Measurements from ENCODE around the gene ZSCAN20. TPM values are rescaled to one million over a fixed set of nuclear protein-coding genes. Genes with fewer than 3 reads are reported as not detected.

ZSCAN20 gene
- polyA plus RNA-seq, 1 donor (not counting 4 experiments of a cell fraction or from before 2014, with no cell fraction given), result 3.1 TPM

DNA sequence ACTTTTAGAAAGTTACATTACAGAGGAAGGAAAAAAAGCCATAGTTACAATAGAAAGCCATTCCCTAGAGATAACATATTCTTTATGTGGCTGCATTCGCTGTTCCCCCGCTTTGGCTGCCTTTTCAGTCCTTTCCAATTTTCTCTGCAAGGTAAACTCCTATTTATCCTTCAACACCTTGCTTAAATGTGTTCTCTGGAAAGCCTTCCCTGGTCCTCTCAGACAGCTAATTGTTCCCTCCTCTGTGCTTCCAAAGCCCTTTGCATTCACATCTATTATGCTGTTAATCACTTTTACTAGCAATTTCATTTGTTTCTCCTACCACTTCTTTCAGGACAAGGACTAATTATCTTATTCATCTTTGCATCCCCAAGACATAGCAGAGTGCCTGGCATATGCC lies 43.1 kb upstream of the ZSCAN20 start:
- Histone ChIP-seq H3K4me3 (ENCODE audit: control insufficient read depth in 2 of 3, extremely low read depth in 1 of 3, insufficient read depth in 2 of 3, low read depth in 1 of 3, low read length in 3 of 3) (peak overlapping the region; percentile 68 to 83 (median 73)), H3K9ac (ENCODE audit: control insufficient read depth, extremely low read depth, insufficient read depth, low read length) (peak overlapping the region; percentile 73), H3K9me3 (ENCODE audit: control insufficient read depth, low read depth, low read length) (no peaks in the 10 kb centered on the region), H3K4me2 (ENCODE audit: control insufficient read depth, extremely low read depth, insufficient read depth, low read depth, low read length) (peak overlapping the region; percentile 88), H3K27me3 (ENCODE audit: control insufficient read depth, extremely low read depth, insufficient read depth, low read length) (no peaks in the 10 kb centered on the region), H3K79me2 (ENCODE audit: control insufficient read depth, insufficient read depth, low read length) (peaks cover 59% of the 10 kb centered on the region), H3K4me1 (ENCODE audit: control insufficient read depth, extremely low read depth, insufficient read depth, low read length) (peaks cover 57% of the 10 kb centered on the region), H3K27ac (ENCODE audit: control insufficient read depth, insufficient read depth, low read length) (no peak overlapping the region), H3K9me1 (ENCODE audit: control insufficient read depth, extremely low read depth, insufficient read depth, low read length) (no peaks in the 10 kb centered on the region), H3K36me3 (ENCODE audit: control insufficient read depth in 2 of 2, extremely low read depth in 1 of 2, insufficient read depth in 2 of 2, low read length in 2 of 2) (peaks cover 0 to 16% of the 10 kb centered on the region in 2 experiments), H2AFZ (ENCODE audit: control insufficient read depth, low read length) (no peak overlapping the region), H4K20me1 (ENCODE audit: control insufficient read depth, extremely low read depth, insufficient read depth, low read length) (no peaks in the 10 kb centered on the region)
- dilution Hi-C loops (cut with MboI; ENCODE audit: extremely low pct_ligation_motif_present, low sequenced_read_pairs), result no loop called here
- TF ChIP-seq EZH2 (IDR thresholded peaks at IDR 0.05; ENCODE audit: low read length), result no peak
- TF ChIP-seq, protein P1, sequence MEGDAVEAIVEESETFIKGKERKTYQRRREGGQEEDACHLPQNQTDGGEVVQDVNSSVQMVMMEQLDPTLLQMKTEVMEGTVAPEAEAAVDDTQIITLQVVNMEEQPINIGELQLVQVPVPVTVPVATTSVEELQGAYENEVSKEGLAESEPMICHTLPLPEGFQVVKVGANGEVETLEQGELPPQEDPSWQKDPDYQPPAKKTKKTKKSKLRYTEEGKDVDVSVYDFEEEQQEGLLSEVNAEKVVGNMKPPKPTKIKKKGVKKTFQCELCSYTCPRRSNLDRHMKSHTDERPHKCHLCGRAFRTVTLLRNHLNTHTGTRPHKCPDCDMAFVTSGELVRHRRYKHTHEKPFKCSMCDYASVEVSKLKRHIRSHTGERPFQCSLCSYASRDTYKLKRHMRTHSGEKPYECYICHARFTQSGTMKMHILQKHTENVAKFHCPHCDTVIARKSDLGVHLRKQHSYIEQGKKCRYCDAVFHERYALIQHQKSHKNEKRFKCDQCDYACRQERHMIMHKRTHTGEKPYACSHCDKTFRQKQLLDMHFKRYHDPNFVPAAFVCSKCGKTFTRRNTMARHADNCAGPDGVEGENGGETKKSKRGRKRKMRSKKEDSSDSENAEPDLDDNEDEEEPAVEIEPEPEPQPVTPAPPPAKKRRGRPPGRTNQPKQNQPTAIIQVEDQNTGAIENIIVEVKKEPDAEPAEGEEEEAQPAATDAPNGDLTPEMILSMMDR (optimal IDR thresholded peaks at IDR 0.05 in 1 of 3, IDR thresholded peaks at IDR 0.05 in 1 of 3, conservative IDR thresholded peaks at IDR 0.05 in 1 of 3; ENCODE audit: extremely low read depth in 1 of 3, insufficient read depth in 2 of 3, low read length in 3 of 3), result no peak
- no peak for DNase-seq (ENCODE audit: low read depth, low spot score)
- FAIRE-seq, result no peak

DNA sequence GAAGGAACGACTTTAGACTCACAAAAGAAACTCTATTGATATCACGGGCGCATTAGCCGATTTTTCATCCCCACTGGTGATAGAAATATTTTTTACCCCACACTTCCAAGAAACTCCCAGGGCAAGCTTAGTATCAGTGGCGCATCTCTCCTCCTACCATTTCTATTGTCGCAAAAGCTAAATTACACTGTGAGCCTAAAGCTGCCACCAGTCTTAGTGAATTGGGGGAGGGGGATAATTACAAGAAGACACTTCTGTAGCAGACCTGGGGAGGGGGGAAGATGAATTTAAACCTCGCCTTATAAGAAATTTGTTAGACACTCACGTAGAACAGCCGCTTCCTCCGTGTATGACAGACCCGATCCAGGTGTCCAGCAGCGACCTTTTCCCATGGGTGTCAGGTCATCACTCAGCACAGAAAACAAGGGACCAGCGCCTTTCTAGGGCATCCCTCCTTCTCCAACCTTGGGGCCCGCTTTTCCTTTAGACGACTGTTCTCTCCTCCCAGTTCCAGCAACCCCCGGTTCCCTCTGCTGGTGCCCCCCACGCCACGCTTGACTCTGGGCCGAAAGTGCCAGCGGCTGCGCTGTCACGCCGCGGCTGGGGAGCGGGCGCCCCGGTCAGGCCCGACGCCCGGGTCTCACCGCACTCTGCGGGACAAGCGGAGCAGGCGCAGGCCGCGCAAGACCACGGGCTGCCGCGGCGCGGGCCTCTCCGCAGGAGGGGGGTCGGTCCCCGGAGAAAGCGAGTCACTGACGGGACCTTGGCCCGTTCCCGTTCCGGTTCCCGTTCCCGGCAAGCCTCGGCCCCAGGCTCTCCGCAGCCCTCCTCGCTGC lies 42.4 kb upstream of the ZSCAN20 start:
- peaks cover 0 to 16% of the 10 kb centered on the region in 2 experiments for H3K36me3 ChIP-seq (ENCODE audit: control insufficient read depth in 2 of 2, extremely low read depth in 1 of 2, insufficient read depth in 2 of 2, low read length in 2 of 2)
- H3K4me3 ChIP-seq (ENCODE audit: control insufficient read depth in 2 of 3, extremely low read depth in 1 of 3, insufficient read depth in 2 of 3, low read depth in 1 of 3, low read length in 3 of 3), result peak overlapping the region; percentile 68 to 83 (median 73)
- H3K27me3 ChIP-seq (ENCODE audit: control insufficient read depth, extremely low read depth, insufficient read depth, low read length), result no peaks in the 10 kb centered on the region
- H3K4me1 ChIP-seq (ENCODE audit: control insufficient read depth, extremely low read depth, insufficient read depth, low read length), result peaks cover 61% of the 10 kb centered on the region
- TF ChIP-seq, protein P1 (optimal IDR thresholded peaks at IDR 0.05 in 1 of 3, IDR thresholded peaks at IDR 0.05 in 1 of 3, conservative IDR thresholded peaks at IDR 0.05 in 1 of 3; ENCODE audit: extremely low read depth in 1 of 3, insufficient read depth in 2 of 3, low read length in 3 of 3), result no peak
- no peak for TF ChIP-seq EZH2 (IDR thresholded peaks at IDR 0.05; ENCODE audit: low read length)
- dilution Hi-C loops (cut with MboI; ENCODE audit: extremely low pct_ligation_motif_present, low sequenced_read_pairs), result no loop called here
- peaks cover 55% of the 10 kb centered on the region for H3K79me2 ChIP-seq (ENCODE audit: control insufficient read depth, insufficient read depth, low read length)
- H3K9me1 ChIP-seq (ENCODE audit: control insufficient read depth, extremely low read depth, insufficient read depth, low read length), result no peaks in the 10 kb centered on the region
- no peak for FAIRE-seq
- H3K9ac ChIP-seq (ENCODE audit: control insufficient read depth, extremely low read depth, insufficient read depth, low read length), result peak overlapping the region; percentile 73
- H3K27ac ChIP-seq (ENCODE audit: control insufficient read depth, insufficient read depth, low read length), result peak overlapping the region; percentile 41
- no peaks in the 10 kb centered on the region for H4K20me1 ChIP-seq (ENCODE audit: control insufficient read depth, extremely low read depth, insufficient read depth, low read length)
- no peak for DNase-seq (ENCODE audit: low read depth, low spot score)
- no peaks in the 10 kb centered on the region for H3K9me3 ChIP-seq (ENCODE audit: control insufficient read depth, low read depth, low read length)
- peak overlapping the region; percentile 88 for H3K4me2 ChIP-seq (ENCODE audit: control insufficient read depth, extremely low read depth, insufficient read depth, low read depth, low read length)
- H2AFZ ChIP-seq (ENCODE audit: control insufficient read depth, low read length), result no peak overlapping the region

Measured in keratinocyte (primary cell).